Ovary (tissue), 3 donors: ENCODE data around the gene LRP1B.

Experiments
- EP300 ChIP-seq: sonication (generic); formaldehyde crosslinking; IDR thresholded peaks from one replicate; pipeline ENCODE4 v1.6.1; 2017; ENCODE audit warnings: antibody characterized with exemption
- TF ChIP-seq, protein P1 (sequence below), 3 donors: fragments of 450-650 bp in 2 of 3; fragments of 200-600 bp in 1 of 3; IDR thresholded peaks; one replicate each; pipeline versions ENCODE4 v1.5.1 to v1.8.0; 2016 to 2022; ENCODE audit warnings: antibody characterized with exemption in 3 of 3, mild to moderate bottlenecking in 1 of 3
- donor health status: DM: no; HTN: no; CAD: no.

- TF ChIP-seq, protein P1, sequence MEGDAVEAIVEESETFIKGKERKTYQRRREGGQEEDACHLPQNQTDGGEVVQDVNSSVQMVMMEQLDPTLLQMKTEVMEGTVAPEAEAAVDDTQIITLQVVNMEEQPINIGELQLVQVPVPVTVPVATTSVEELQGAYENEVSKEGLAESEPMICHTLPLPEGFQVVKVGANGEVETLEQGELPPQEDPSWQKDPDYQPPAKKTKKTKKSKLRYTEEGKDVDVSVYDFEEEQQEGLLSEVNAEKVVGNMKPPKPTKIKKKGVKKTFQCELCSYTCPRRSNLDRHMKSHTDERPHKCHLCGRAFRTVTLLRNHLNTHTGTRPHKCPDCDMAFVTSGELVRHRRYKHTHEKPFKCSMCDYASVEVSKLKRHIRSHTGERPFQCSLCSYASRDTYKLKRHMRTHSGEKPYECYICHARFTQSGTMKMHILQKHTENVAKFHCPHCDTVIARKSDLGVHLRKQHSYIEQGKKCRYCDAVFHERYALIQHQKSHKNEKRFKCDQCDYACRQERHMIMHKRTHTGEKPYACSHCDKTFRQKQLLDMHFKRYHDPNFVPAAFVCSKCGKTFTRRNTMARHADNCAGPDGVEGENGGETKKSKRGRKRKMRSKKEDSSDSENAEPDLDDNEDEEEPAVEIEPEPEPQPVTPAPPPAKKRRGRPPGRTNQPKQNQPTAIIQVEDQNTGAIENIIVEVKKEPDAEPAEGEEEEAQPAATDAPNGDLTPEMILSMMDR (IDR thresholded peaks at IDR 0.05), result no peak
- TF ChIP-seq EP300, result no peak
Observed at GRCh38 chr2:140910683-140911082, 1220.1 kb downstream of the LRP1B start.
